ENCODE measurements around the gene KCNK16. TPM values are rescaled to one million over a fixed set of nuclear protein-coding genes. Genes with fewer than 3 reads are reported as not detected.
A peak's percentile ranks its signal among the peaks of the same experiment; 100 is the strongest.

KCNK16 gene
- total RNA-seq, 1 donor = not detected

- Histone ChIP-seq H3K27ac (ENCODE audit: low read depth, low read length) (no peak overlapping the region), H2AFZ (ENCODE audit: low read length) (no peak overlapping the region), H3K9me3 (ENCODE audit: low read depth, low read length) (no peaks in the 10 kb centered on the region), H3K4me2 (ENCODE audit: insufficient read depth, low read length) (no peak overlapping the region), H3K4me1 (ENCODE audit: insufficient read depth, low read length) (no peaks in the 10 kb centered on the region), H4K20me1 (ENCODE audit: insufficient read depth, low read length) (no peaks in the 10 kb centered on the region), H3K36me3 (ENCODE audit: insufficient read depth, low read length) (no peaks in the 10 kb centered on the region), H3K79me2 (ENCODE audit: insufficient read depth, low read length) (no peaks in the 10 kb centered on the region), H3K4me3 (ENCODE audit: insufficient read depth, low read length) (no peak overlapping the region), H3K27me3 (ENCODE audit: insufficient read depth, low read length) (peaks cover 4% of the 10 kb centered on the region)
- TF ChIP-seq, protein P1, sequence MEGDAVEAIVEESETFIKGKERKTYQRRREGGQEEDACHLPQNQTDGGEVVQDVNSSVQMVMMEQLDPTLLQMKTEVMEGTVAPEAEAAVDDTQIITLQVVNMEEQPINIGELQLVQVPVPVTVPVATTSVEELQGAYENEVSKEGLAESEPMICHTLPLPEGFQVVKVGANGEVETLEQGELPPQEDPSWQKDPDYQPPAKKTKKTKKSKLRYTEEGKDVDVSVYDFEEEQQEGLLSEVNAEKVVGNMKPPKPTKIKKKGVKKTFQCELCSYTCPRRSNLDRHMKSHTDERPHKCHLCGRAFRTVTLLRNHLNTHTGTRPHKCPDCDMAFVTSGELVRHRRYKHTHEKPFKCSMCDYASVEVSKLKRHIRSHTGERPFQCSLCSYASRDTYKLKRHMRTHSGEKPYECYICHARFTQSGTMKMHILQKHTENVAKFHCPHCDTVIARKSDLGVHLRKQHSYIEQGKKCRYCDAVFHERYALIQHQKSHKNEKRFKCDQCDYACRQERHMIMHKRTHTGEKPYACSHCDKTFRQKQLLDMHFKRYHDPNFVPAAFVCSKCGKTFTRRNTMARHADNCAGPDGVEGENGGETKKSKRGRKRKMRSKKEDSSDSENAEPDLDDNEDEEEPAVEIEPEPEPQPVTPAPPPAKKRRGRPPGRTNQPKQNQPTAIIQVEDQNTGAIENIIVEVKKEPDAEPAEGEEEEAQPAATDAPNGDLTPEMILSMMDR (IDR thresholded peaks at IDR 0.05; ENCODE audit: extremely low read depth, low read depth, low read length) = no peak
- DNase-seq (ENCODE audit: insufficient read length, low spot score, missing footprints) = peak; percentile 56
These were observed 11.3 kb upstream of the KCNK16 start for GRCh38 chr6:39333644-39334438.

DNA sequence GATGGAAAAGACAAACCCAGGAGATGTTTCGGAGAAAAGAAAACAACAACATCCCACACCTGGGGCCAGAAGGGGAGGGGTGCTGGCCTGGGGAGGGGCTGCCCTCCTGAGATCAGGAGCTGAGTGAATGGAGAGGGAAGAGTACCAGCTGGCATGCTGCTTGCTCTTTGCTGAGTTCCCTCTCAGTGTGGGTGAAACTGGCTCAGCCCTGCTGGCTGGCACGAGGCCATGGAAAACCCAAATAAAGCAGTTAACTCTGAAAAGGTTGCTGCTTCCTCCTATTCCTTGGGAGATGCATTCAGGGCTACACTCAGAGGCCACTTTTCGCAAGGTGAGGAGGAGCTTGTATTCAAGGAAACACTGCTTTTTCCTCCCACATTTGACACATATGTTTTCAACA lies 8.0 kb upstream of the KCNK16 start:
- Histone ChIP-seq H3K4me3 (ENCODE audit: insufficient read depth, low read length) (no peak overlapping the region), H3K27me3 (ENCODE audit: insufficient read depth, low read length) (no peaks in the 10 kb centered on the region), H3K36me3 (ENCODE audit: insufficient read depth, low read length) (no peaks in the 10 kb centered on the region), H3K79me2 (ENCODE audit: insufficient read depth, low read length) (no peaks in the 10 kb centered on the region), H4K20me1 (ENCODE audit: insufficient read depth, low read length) (no peaks in the 10 kb centered on the region), H2AFZ (ENCODE audit: low read length) (no peak overlapping the region), H3K4me1 (ENCODE audit: insufficient read depth, low read length) (no peaks in the 10 kb centered on the region), H3K9me3 (ENCODE audit: low read depth, low read length) (no peaks in the 10 kb centered on the region), H3K27ac (ENCODE audit: low read depth, low read length) (no peak overlapping the region), H3K4me2 (ENCODE audit: insufficient read depth, low read length) (no peak overlapping the region)
- peak; percentile 62 for DNase-seq (ENCODE audit: insufficient read length, low spot score, missing footprints)
- TF ChIP-seq, protein P1 (IDR thresholded peaks at IDR 0.05; ENCODE audit: extremely low read depth, low read depth, low read length) = no peak

GRCh38 chr6:39330057-39330456 lies 7.6 kb upstream of the KCNK16 start:
- no peaks in the 10 kb centered on the region for H3K79me2 ChIP-seq (ENCODE audit: insufficient read depth, low read length)
- TF ChIP-seq, protein P1 (IDR thresholded peaks at IDR 0.05; ENCODE audit: extremely low read depth, low read depth, low read length) = no peak
- H3K9me3 ChIP-seq (ENCODE audit: low read depth, low read length) = no peaks in the 10 kb centered on the region
- H2AFZ ChIP-seq (ENCODE audit: low read length) = no peak overlapping the region
- H4K20me1 ChIP-seq (ENCODE audit: insufficient read depth, low read length) = no peaks in the 10 kb centered on the region
- no peak overlapping the region for H3K4me3 ChIP-seq (ENCODE audit: insufficient read depth, low read length)
- no peak overlapping the region for H3K4me2 ChIP-seq (ENCODE audit: insufficient read depth, low read length)
- no peaks in the 10 kb centered on the region for H3K27me3 ChIP-seq (ENCODE audit: insufficient read depth, low read length)
- no peak for DNase-seq (ENCODE audit: insufficient read length, low spot score, missing footprints)
- H3K36me3 ChIP-seq (ENCODE audit: insufficient read depth, low read length) = no peaks in the 10 kb centered on the region
- no peaks in the 10 kb centered on the region for H3K4me1 ChIP-seq (ENCODE audit: insufficient read depth, low read length)
- no peak overlapping the region for H3K27ac ChIP-seq (ENCODE audit: low read depth, low read length)

DNA sequence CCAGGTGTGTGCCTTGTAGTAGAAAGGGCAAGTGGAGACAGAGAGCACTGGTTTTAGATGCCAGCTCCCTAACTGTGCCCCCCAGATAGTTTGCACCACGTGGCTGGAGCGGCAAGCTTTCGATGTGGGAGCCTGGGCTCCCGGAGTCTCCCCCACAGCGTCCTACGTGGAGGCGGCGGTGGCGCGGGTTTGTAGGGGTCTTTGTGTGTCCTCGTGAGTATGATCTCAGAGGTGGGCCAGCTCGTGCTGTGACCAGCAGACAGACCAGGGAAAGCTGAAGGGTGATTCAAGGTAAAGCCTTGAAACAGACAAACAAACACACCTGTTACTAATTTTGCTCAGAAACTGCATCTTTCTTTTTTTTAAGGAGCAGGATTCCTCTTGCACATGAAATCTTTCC lies 5.6 kb upstream of the KCNK16 start:
- Histone ChIP-seq H3K27ac (ENCODE audit: low read depth, low read length) (no peak overlapping the region), H3K36me3 (ENCODE audit: insufficient read depth, low read length) (no peaks in the 10 kb centered on the region), H3K4me2 (ENCODE audit: insufficient read depth, low read length) (no peak overlapping the region), H3K9me3 (ENCODE audit: low read depth, low read length) (no peaks in the 10 kb centered on the region), H3K4me1 (ENCODE audit: insufficient read depth, low read length) (no peaks in the 10 kb centered on the region), H2AFZ (ENCODE audit: low read length) (no peak overlapping the region), H3K79me2 (ENCODE audit: insufficient read depth, low read length) (no peaks in the 10 kb centered on the region), H4K20me1 (ENCODE audit: insufficient read depth, low read length) (no peaks in the 10 kb centered on the region), H3K27me3 (ENCODE audit: insufficient read depth, low read length) (no peaks in the 10 kb centered on the region), H3K4me3 (ENCODE audit: insufficient read depth, low read length) (no peak overlapping the region)
- TF ChIP-seq, protein P1 (IDR thresholded peaks at IDR 0.05; ENCODE audit: extremely low read depth, low read depth, low read length) = no peak
- peak; percentile 69 for DNase-seq (ENCODE audit: insufficient read length, low spot score, missing footprints)

Data from osteoblast (primary cell).